GM21447 (cell line): ENCODE measurements around the gene MAML2.

ENCODE experiments used
- ATAC-seq: cut with Tn5 transposase; IDR thresholded peaks from one replicate; pipeline ENCODE4 v1.9.1; 2021; ENCODE audit not compliant: unreplicated experiment

The MAML2 gene

GRCh38 chr11:96215826-96216225 is 127.2 kb downstream of the MAML2 start:
- ATAC-seq: no peak

DNA sequence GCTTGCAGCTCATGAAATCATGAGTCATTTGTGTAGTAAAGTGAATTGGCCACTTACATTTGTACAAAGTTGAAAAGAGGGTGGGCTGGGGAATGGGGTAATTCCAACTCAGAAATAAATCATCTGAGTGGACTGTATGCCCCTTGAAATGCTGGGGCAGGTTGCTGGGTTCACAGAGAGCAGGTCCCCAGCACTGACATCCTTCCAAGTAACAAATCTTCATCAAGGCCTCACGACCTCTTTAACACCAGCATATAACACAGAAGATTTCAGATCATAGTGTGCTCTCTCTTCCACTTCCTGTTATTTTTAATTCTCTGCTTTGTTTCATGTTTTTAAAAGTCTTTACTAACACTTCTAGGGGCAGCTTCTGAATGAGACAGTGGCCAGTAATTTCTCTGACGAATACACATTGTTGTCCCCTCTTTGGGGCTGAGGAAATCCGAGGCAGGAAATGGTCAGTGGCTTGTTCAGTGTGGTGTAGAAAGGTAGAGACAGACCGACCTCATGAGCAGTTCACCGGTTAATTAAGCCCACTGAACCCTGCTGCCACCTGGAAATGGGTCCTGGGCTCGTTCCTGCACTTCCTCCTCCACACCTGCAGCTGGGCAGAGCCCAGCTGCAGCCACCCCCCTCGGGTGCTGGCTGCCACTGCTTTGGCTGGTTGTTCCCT is 127.7 kb downstream of the MAML2 start:
- ATAC-seq: peak; percentile 79

GRCh38 chr11:96214777-96215109 is 128.3 kb downstream of the MAML2 start:
- no peak for ATAC-seq

DNA sequence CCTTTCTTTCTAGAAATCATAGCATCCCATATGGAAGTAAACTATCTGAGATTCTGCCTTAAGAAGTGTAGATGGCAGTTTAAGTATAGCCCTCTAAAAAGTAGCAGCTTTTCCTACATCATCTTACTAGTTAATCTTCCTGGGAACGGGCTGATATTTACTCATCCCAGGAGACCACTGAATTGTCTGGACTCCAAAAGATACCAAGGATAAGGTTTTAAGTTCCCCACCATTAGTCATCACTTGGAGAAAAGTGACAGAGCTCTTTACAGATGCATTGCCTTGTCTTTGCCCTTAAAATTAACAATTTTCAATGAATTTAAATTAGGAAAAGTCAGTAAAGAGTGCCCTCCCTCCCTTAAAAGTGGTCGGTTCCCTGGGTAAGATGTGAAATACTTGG is 129.5 kb downstream of the MAML2 start:
- no peak for ATAC-seq

GRCh38 chr11:96211436-96211835 is 131.6 kb downstream of the MAML2 start:
- no peak for ATAC-seq

GRCh38 chr11:96207459-96208449 is 135.2 kb downstream of the MAML2 start:
- ATAC-seq: no peak

GRCh38 chr11:96206955-96207354 is 136.0 kb downstream of the MAML2 start:
- ATAC-seq: no peak

DNA sequence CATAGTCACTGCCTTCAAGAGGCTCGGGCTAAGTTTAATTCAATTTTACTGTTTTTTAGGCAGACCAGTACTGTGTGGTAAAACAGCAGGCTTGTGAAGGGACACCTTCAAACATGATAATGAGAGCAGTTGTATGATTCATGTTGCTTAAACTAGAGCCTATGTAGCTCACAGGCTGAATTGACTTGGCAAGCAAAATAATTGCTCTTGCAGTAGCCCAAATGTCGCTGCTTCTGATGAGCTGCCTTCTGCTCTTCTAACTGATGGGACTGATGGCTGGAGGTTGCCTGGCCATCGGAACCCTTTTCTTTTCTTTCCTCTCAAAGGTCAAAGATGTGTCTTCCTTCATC is 137.6 kb downstream of the MAML2 start:
- ATAC-seq: no peak

- ATAC-seq: no peak
Measured at GRCh38 chr11:96204721-96205459, 138.1 kb downstream of the MAML2 start.

- no peak for ATAC-seq
Measured at GRCh38 chr11:96204366-96204659, 138.7 kb downstream of the MAML2 start.

GRCh38 chr11:96203567-96204365 is 139.2 kb downstream of the MAML2 start:
- ATAC-seq: no peak

GRCh38 chr11:96200243-96200642 is 142.8 kb downstream of the MAML2 start:
- no peak for ATAC-seq

- ATAC-seq: no peak
Measured at GRCh38 chr11:96199563-96200025, 143.4 kb downstream of the MAML2 start.

- ATAC-seq: peak; percentile 79
Measured at GRCh38 chr11:96197801-96198701, 144.9 kb downstream of the MAML2 start.

- no peak for ATAC-seq
Measured at GRCh38 chr11:96197103-96197502, 145.9 kb downstream of the MAML2 start.

GRCh38 chr11:96196181-96196662 is 146.8 kb downstream of the MAML2 start:
- no peak for ATAC-seq

GRCh38 chr11:96195671-96196070 is 147.3 kb downstream of the MAML2 start:
- no peak for ATAC-seq

- ATAC-seq: no peak
Measured at GRCh38 chr11:96194581-96195374, 148.2 kb downstream of the MAML2 start.
